Mucosa of descending colon (tissue), 3 donors: ENCODE data around the gene FZR1. TPM values are rescaled to one million over a fixed set of nuclear protein-coding genes. Genes with fewer than 3 reads are reported as not detected.

Experiments
- ATAC-seq: fragments of 200-7000 bp; cut with Tn5 transposase; one replicate; pipeline ENCODE4 v1.9.1; 2020; ENCODE audit warnings: mild to moderate bottlenecking, moderate library complexity
- DNase-seq, 3 donors: peaks; one replicate each; pipeline ENCODE4 v3.0.0-alpha.2; 2020
- H3K36me3 ChIP-seq: fragments of 200-600 bp; one replicate; pipeline ENCODE4 v1.8.0; 2021; ENCODE audit warnings: low read depth, mild to moderate bottlenecking
- H3K4me1 ChIP-seq: fragments of 200-600 bp; one replicate; pipeline ENCODE4 v1.8.0; 2021; ENCODE audit warnings: low read depth, mild to moderate bottlenecking
- H3K4me3 ChIP-seq: fragments of 200-600 bp; one replicate; pipeline ENCODE4 v1.8.0; 2021; ENCODE audit warnings: mild to moderate bottlenecking
- H3K9me3 ChIP-seq: fragments of 200-600 bp; one replicate; pipeline ENCODE4 v1.8.0; 2021; ENCODE audit warnings: mild to moderate bottlenecking
- intact Hi-C, 2 donors: fragments of 100-400 bp; cut with DNase I in 1 of 2; cut with micrococcal nuclease in 1 of 2; formaldehyde crosslinking; loops; one replicate each; pipeline versions ENCODE4 v1.11.0 to v1.11.1; 2022; cut with DNase I, micrococcal nuclease
- total RNA-seq, 3 donors: library from RNA; stranded (reverse); fragmentation: NEBNext Ultra II Directional in 2 of 3; extraction: Animal tissue kit (Norgen Biotek cat#: 25700) in 2 of 3; gene quantifications; one replicate each; pipeline versions ENCODE4 v1.2.1 to v1.2.4, GENCODE V29; 2021 to 2023
- TF ChIP-seq, protein P1 (sequence below): fragments of 200-600 bp; IDR thresholded peaks from one replicate; pipeline ENCODE4 v1.8.0; 2022; ENCODE audit warnings: antibody characterized with exemption, mild to moderate bottlenecking
- donor health status: DM: no; HTN: no; CAD: no; lungs with moderate emphysema.
- donor health status: DM: no; HTN: no; CAD: no.
- donor health status: DM: no; HTN: yes; CAD: no.

The FZR1 gene
- total RNA-seq, 3 donors from 2014 or later, result 35.9 to 59.6 (median 46.4) TPM

DNA sequence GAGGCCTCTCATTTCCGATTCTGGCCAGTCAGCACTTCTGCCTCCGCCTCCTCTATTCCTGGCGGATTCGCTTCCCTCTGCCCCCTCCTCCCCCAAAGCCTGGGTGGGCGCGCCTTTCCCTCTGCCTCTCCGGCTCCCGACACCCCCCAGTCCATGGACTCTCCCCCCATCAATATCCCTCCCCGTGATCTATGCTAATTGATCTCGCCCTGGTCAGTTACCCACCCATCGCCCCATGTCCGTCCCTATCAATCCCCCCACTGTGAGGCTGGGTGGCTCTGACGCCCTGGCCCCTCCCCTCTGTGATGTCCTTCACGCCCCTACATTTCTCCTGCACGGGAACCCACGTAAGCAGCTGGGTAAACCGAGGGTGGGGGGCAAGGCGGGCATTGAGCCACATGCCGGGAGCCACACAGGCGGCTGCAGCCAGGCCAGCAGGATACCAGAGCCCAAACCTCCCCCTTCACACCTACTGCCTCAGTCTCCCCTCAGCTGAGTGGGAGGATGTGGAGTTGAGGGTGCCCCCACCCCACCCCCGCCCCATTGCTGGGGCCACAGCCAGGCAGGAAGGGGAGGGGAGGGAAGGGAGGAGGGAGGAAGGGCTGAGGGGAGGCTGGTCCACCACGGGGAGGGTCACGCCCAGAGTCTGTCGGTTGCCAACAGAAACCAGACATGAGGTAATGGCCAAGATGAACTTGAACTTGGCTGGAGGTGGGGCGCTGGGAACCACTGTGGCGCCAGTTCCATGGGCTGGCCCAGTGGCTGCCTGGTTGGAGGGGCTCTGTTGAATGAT, 46.8 kb upstream of the FZR1 start:
- TF ChIP-seq, protein P1, sequence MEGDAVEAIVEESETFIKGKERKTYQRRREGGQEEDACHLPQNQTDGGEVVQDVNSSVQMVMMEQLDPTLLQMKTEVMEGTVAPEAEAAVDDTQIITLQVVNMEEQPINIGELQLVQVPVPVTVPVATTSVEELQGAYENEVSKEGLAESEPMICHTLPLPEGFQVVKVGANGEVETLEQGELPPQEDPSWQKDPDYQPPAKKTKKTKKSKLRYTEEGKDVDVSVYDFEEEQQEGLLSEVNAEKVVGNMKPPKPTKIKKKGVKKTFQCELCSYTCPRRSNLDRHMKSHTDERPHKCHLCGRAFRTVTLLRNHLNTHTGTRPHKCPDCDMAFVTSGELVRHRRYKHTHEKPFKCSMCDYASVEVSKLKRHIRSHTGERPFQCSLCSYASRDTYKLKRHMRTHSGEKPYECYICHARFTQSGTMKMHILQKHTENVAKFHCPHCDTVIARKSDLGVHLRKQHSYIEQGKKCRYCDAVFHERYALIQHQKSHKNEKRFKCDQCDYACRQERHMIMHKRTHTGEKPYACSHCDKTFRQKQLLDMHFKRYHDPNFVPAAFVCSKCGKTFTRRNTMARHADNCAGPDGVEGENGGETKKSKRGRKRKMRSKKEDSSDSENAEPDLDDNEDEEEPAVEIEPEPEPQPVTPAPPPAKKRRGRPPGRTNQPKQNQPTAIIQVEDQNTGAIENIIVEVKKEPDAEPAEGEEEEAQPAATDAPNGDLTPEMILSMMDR, result no peak
- H3K4me1 ChIP-seq, result peaks cover 8% of the 10 kb centered on the region
- ATAC-seq, result peak; percentile 70
- peak; percentile 56 to 72 (median 56) for DNase-seq
- no peaks in the 10 kb centered on the region for H3K36me3 ChIP-seq
- intact Hi-C loops, result no loop called here
- H3K4me3 ChIP-seq, result no peak overlapping the region
- H3K9me3 ChIP-seq, result no peaks in the 10 kb centered on the region

DNA sequence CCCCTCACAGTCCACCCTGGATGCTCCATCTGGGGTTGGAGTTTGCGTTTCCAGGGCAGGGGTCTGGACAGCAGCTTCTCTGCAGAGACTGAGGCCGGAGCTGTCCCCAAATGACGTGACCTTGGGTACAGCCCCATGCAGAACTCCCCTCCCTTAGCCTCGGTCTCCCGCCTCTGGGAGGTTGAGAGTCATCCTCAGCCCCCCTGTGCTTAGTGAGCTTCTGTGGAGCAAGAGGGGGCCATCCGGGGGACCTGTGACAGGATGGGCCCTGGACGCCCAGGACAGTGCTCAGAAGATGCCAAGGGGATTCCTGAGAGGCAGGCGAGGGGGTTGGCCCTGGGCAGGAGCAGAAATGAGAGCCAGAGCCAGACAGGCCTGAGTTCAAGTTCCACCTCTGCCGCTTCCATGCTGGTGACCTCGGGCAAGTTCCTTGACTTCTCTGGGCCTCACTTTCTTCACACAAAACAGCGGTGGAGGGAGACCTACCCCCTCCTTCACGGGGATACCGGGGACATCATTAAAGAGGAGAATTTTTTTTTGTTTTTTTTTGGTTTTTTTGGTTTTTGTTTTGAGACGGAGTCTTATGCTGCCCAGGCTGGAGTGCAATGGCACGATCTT, 46.0 kb upstream of the FZR1 start:
- Histone ChIP-seq H3K36me3 (no peaks in the 10 kb centered on the region), H3K4me3 (no peak overlapping the region), H3K9me3 (no peaks in the 10 kb centered on the region), H3K4me1 (peaks cover 8% of the 10 kb centered on the region)
- TF ChIP-seq, protein P1, result no peak
- ATAC-seq (no peak), DNase-seq (no peak)
- intact Hi-C loops, result no loop called here

DNA sequence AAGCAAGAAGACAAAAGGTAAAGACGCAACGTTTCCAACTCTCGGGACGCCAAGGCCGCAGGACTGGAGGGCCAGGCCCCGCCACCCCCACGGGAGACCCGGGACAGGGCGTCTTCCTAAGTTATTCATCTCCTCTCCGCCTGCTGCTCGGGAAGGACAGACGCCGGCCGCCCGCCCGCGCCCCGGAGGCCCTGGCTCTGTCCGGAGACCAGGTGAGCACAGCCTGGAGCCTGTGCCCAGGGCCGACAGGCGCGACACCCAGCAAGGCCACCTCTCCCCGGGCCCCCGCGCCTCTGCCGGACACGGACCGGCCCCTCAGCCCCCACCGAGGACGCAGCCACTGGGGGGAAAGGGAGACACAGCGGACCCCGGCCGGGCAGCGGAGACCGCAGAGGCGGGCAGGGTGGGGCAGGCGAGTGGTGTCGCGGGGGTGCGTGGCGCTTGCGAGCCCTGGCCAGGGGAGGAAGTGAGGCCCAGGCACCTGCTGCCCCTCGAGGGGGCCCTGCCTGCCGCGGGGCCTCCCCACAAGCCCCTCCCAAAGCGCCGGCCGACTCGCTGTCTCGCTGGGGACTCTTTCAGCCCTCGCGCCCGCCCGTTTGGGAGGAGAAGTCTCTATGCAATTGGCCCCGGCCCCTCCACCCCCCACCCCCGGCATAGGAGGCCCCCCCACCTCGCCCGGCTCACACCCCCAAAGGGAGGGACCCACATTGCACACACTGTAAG, 43.0 kb upstream of the FZR1 start:
- Histone ChIP-seq H3K36me3 (no peaks in the 10 kb centered on the region), H3K4me3 (no peak overlapping the region), H3K4me1 (peaks cover 3% of the 10 kb centered on the region), H3K9me3 (no peaks in the 10 kb centered on the region)
- TF ChIP-seq, protein P1, result no peak
- no peak for ATAC-seq
- intact Hi-C loops, result no loop called here
- DNase-seq, result no peak

DNA sequence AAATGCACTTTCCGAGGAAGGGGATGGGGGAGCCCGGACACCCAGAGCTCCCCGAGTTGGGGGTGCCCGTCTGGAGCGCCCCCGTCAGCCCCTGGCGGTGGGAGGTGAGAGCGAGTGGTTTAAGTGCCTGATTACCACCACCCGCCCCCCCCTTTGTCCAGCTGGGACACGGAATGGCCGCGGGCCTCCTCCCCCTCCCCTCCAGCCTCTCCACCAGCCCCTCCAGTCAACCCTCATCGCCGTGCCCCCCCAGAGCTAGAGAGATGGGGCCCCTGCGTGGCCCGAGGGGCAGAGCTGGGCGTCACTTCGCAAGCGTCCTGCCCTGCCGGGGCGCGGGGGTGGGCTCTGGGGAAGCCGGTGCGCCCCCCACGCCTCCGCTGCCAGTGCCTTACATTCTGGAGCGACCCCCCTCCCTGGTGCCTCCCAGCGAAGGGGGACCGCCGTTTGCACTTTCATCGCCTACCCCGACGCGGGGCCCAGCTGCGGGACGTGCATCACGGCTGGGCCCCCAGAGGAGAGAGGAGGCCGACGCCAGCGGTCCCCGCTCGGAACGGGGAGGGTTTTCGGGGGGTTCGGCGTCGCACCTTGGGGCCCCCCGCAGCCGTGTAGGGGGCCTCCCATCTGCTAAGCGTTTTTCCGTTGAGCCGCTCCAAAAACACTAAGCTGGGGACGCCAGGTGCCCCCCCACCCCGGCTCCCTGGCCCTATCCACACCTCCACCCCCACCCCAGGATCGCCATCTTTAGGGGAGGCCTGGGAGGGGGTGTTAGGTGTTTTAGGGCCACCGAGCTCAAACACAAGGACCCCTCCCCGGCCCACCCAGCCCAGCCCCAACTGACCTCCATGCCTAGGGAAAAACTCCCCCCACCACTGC, 42.2 kb upstream of the FZR1 start:
- intact Hi-C loops, result no loop called here
- no peak for ATAC-seq
- Histone ChIP-seq H3K4me1 (peaks cover 3% of the 10 kb centered on the region), H3K4me3 (no peak overlapping the region), H3K36me3 (no peaks in the 10 kb centered on the region), H3K9me3 (no peaks in the 10 kb centered on the region)
- TF ChIP-seq, protein P1, result no peak
- no peak for DNase-seq

DNA sequence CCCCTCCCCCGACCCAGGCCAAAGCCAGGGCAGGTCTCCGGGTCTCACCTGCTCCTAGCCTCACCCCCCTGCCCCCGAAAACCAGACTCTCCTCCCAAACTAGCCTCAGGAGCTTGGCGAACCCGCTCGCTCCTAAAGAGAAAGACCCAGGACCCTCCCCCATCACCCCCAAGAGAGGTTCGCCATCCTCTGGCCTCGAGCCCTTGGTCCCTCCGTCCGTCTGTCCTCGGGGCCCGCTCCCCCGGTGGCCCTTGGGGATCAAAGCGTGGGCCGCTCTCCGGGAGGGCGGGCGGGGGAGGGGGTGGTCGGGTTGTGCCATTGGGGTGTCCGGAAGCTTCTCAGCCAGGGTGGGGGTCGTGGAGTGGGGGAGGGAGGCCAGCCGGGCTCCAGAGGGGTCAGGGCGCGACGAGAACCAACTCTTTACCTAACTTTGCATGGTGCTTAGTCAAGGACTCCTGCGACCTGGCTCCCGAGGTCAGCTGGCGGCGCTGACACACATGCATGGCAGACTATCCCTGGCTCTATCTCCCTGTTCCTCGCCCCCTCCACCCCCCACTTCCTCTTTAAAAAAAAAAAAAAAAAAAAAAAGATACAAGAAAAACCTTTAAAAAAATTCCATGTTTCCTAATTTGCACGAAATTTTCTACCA, 41.4 kb upstream of the FZR1 start:
- no peak for ATAC-seq
- intact Hi-C loops, result no loop called here
- DNase-seq, result no peak
- H3K9me3 ChIP-seq, result no peaks in the 10 kb centered on the region
- no peak overlapping the region for H3K4me3 ChIP-seq
- no peaks in the 10 kb centered on the region for H3K4me1 ChIP-seq
- TF ChIP-seq, protein P1, result no peak
- no peaks in the 10 kb centered on the region for H3K36me3 ChIP-seq
